B cell (primary cell): ENCODE results near the gene CTBP2. TPM values are rescaled to one million over a fixed set of nuclear protein-coding genes. Genes with fewer than 3 reads are reported as not detected.

Experiments used
- ATAC-seq: fragments of 200-7000 bp; cut with Tn5 transposase; one replicate; pipeline ENCODE4 v1.10.0; 2021; ENCODE audit warnings: low read depth, mild to moderate bottlenecking, moderate number of reproducible peaks, moderate library complexity
- CTCF ChIA-PET: fragments of 350-600 bp; sonication (Branson Sonifier 250); formaldehyde crosslinking; loops from one replicate; lab custom pipeline; 2021; ENCODE audit warnings: antibody characterized with exemption, inconsistent platforms; lab: Charles Lee
- POLR2A ChIA-PET: fragments of 350-600 bp; sonication (Branson Sonifier 250); formaldehyde crosslinking; loops from one replicate; lab custom pipeline; 2021; ENCODE audit warnings: antibody characterized with exemption; lab: Charles Lee
- DNase-seq: peaks from one replicate; pipeline ENCODE4 v3.0.0; 2013
- H2AFZ ChIP-seq: 2 replicates; pipeline ENCODE4 v1.6.1; 2012; ENCODE audit warnings: mild to moderate bottlenecking, low read depth, low read length; ENCODE audit not compliant: insufficient read depth, poor library complexity, severe bottlenecking
- H3K27ac ChIP-seq, 2 donors: 1 replicate in 1 of 2; 2 replicates in 1 of 2; pipeline ENCODE4 v1.5.1; 2012 to 2013; ENCODE audit warnings: low read length in 2 of 2, mild to moderate bottlenecking in 2 of 2, moderate library complexity in 1 of 2
- H3K27me3 ChIP-seq, 4 experiments: fragments of 200-600 bp in 1 of 4; sonication (generic) in 1 of 4; replicated peaks in 1 of 4; 1 replicate in 2 of 4; 2 replicates in 2 of 4; pipeline versions ENCODE4 v1.6.1 to v1.7.0; 2013 to 2016; ENCODE audit warnings: low read length in 3 of 4, mild to moderate bottlenecking in 2 of 4, mixed read lengths in 1 of 4, moderate library complexity in 1 of 4; ENCODE audit not compliant: insufficient read depth in 4 of 4, control insufficient read depth in 3 of 4; ENCODE audit errors: control extremely low read depth in 1 of 4
- H3K36me3 ChIP-seq, 2 experiments: replicated peaks in 1 of 2; 1 replicate in 1 of 2; 2 replicates in 1 of 2; pipeline versions ENCODE4 v1.6.1 to v1.7.1; 2013; ENCODE audit warnings: low read length in 1 of 2; ENCODE audit not compliant: insufficient read depth in 2 of 2, control insufficient read depth in 1 of 2; ENCODE audit errors: control extremely low read depth in 1 of 2, extremely low read depth in 1 of 2
- H3K4me1 ChIP-seq, 2 donors: fragments of 200-600 bp in 1 of 2; sonication (generic) in 1 of 2; 1 replicate in 1 of 2; 2 replicates in 1 of 2; pipeline versions ENCODE4 v1.5.1 to v1.6.1; 2013 to 2017; ENCODE audit warnings: low read length in 2 of 2; ENCODE audit not compliant: control insufficient read depth in 2 of 2, insufficient read depth in 2 of 2
- H3K4me2 ChIP-seq: replicated peaks from 2 replicates; pipeline ENCODE3; 2012; ENCODE audit warnings: mild to moderate bottlenecking, low read depth, low read length; ENCODE audit not compliant: poor library complexity, severe bottlenecking
- H3K4me3 ChIP-seq, 5 experiments: fragments of 200-600 bp in 1 of 5; sonication (generic) in 1 of 5; 1 replicate in 3 of 5; 2 replicates in 2 of 5; pipeline versions ENCODE4 v1.5.1 to v1.7.0; 2011 to 2016; ENCODE audit warnings: low read length in 4 of 5, mild to moderate bottlenecking in 4 of 5, low read depth in 2 of 5, control low read depth in 1 of 5, moderate library complexity in 1 of 5; ENCODE audit not compliant: insufficient read depth in 1 of 5; ENCODE audit errors: control extremely low read depth in 1 of 5, extremely low read depth in 1 of 5
- H3K79me2 ChIP-seq: fragments of 200-600 bp; sonication (generic); one replicate; pipeline ENCODE4 v1.6.0; 2016; ENCODE audit warnings: low read length; ENCODE audit not compliant: control insufficient read depth, insufficient read depth
- H3K9ac ChIP-seq: fragments of 200-600 bp; sonication (generic); 2 replicates; pipeline ENCODE4 v1.6.1; 2017; ENCODE audit warnings: mild to moderate bottlenecking, low read length, moderate library complexity
- H3K9me3 ChIP-seq, 3 donors: one replicate each; pipeline versions ENCODE4 v1.6.1 to v1.7.1; 2013; ENCODE audit warnings: low read length in 2 of 3; ENCODE audit not compliant: control insufficient read depth in 2 of 3, insufficient read depth in 1 of 3; ENCODE audit errors: control extremely low read depth in 1 of 3
- H4K20me1 ChIP-seq: 2 replicates; pipeline ENCODE4 v1.6.0; 2012; ENCODE audit warnings: mild to moderate bottlenecking, low read length; ENCODE audit not compliant: insufficient read depth, control insufficient read depth, poor library complexity, severe bottlenecking
- H3K27ac Mint-ChIP-seq: one replicate; pipeline ENCODE4 v1.8.0; 2021; ENCODE audit warnings: mixed read lengths
- H3K27me3 Mint-ChIP-seq: one replicate; pipeline ENCODE4 v1.8.0; 2021; ENCODE audit warnings: mixed read lengths
- H3K4me1 Mint-ChIP-seq: one replicate; pipeline ENCODE4 v1.8.0; 2021; ENCODE audit warnings: mixed read lengths
- H3K4me3 Mint-ChIP-seq: one replicate; pipeline ENCODE4 v1.8.0; 2021; ENCODE audit warnings: mixed read lengths
- H3K9me3 Mint-ChIP-seq: one replicate; pipeline ENCODE4 v1.8.0; 2022; ENCODE audit warnings: mixed read lengths; ENCODE audit not compliant: insufficient read depth
- CTCF ChIP-seq: fragments of 200-600 bp; IDR thresholded peaks from one replicate; pipeline ENCODE4 v1.8.0; 2022; ENCODE audit warnings: antibody characterized with exemption, mild to moderate bottlenecking
- EZH2 ChIP-seq: IDR thresholded peaks from 2 replicates; pipeline ENCODE4 v1.6.1; 2012; ENCODE audit warnings: borderline replicate concordance, low read depth, mild to moderate bottlenecking, moderate library complexity, low read length; ENCODE audit not compliant: insufficient read depth, poor library complexity, severe bottlenecking
- WGBS: methylation state at CpG from one replicate; pipeline ENCODE4 v1.1.5; 2013; ENCODE audit warnings: missing lambda C conversion rate; ENCODE audit not compliant: insufficient coverage; 5-methylcytosine and 5-hydroxymethylcytosine counted together
- intact Hi-C: fragments of 100-400 bp; cut with micrococcal nuclease; formaldehyde crosslinking; loops from one replicate; pipeline ENCODE4 v1.10.0; 2022
- polyA plus RNA-seq: library from polyadenylated mRNA; depleted of rRNA; stranded (reverse); fragments of >200 nt; gene quantifications from 2 replicates; pipeline ENCODE4 v1.2.3, GENCODE V29; 2012
- total RNA-seq, 2 donors: library from RNA; stranded (reverse); fragments of 120-200 nt in 1 of 2; gene quantifications; 1 replicate in 1 of 2; 2 replicates in 1 of 2; pipeline versions ENCODE4 v1.2.3 to v1.2.4, GENCODE V29; 2013 to 2022

The CTBP2 gene
- total and polyA plus RNA-seq, 2 donors (not counting 1 experiment from before 2014, with no cell fraction given), result 0.39 to 0.85 TPM

GRCh38 chr10:125136087-125136486, 24.3 kb downstream of the CTBP2 start:
- TF ChIP-seq EZH2 (no peak), CTCF (no peak)
- no peaks in the 10 kb centered on the region for H3K4me1 Mint-ChIP-seq
- H3K27me3 Mint-ChIP-seq, result peaks cover 38% of the 10 kb centered on the region
- CTCF ChIA-PET, result no interaction called here
- Histone ChIP-seq H3K4me3 (no peak overlapping the region), H3K4me1 (no peaks in the 10 kb centered on the region), H3K79me2 (peaks cover 9% of the 10 kb centered on the region), H2AFZ (no peak overlapping the region), H3K27ac (no peak overlapping the region), H3K9me3 (peaks cover 0 to 11% (median 0%) of the 10 kb centered on the region in 3 donors), H3K9ac (no peak overlapping the region), H3K27me3 (peaks cover 0 to 14% (median 0%) of the 10 kb centered on the region in 4 experiments), H3K36me3 (no peaks in the 10 kb centered on the region), H4K20me1 (no peaks in the 10 kb centered on the region), H3K4me2 (no peak overlapping the region)
- DNase-seq, result no peak
- WGBS, result 100% methylated on average over 1 of the region's 4 CpGs
- H3K9me3 Mint-ChIP-seq, result no peaks in the 10 kb centered on the region
- intact Hi-C loops, result no loop called here
- no peak overlapping the region for H3K4me3 Mint-ChIP-seq
- no peak overlapping the region for H3K27ac Mint-ChIP-seq
- no peak for ATAC-seq
- POLR2A ChIA-PET, result no interaction called here

GRCh38 chr10:125135771-125136035, 24.7 kb downstream of the CTBP2 start:
- ChIA-PET CTCF (no interaction called here), POLR2A (no interaction called here)
- DNase-seq (no peak), ATAC-seq (no peak)
- 90% methylated on average over 6 of the region's 6 CpGs for WGBS
- TF ChIP-seq EZH2, result no peak
- TF ChIP-seq CTCF, result no peak
- Histone ChIP-seq H3K4me3 (no peak overlapping the region), H3K9ac (no peak overlapping the region), H3K4me2 (no peak overlapping the region), H2AFZ (no peak overlapping the region), H3K79me2 (peaks cover 9% of the 10 kb centered on the region), H3K27me3 (peaks cover 0 to 14% (median 0%) of the 10 kb centered on the region in 4 experiments), H3K9me3 (peaks cover 0 to 14% (median 0%) of the 10 kb centered on the region in 3 donors), H3K27ac (no peak overlapping the region), H3K4me1 (no peaks in the 10 kb centered on the region), H3K36me3 (no peaks in the 10 kb centered on the region), H4K20me1 (no peaks in the 10 kb centered on the region)
- Mint-ChIP-seq H3K27me3 (peaks cover 38% of the 10 kb centered on the region), H3K4me3 (no peak overlapping the region), H3K27ac (no peak overlapping the region), H3K9me3 (no peaks in the 10 kb centered on the region), H3K4me1 (no peaks in the 10 kb centered on the region)
- intact Hi-C loops, result no loop called here
